Measurements from ENCODE around the gene TMEM209. TPM values are rescaled to one million over a fixed set of nuclear protein-coding genes. Genes with fewer than 3 reads are reported as not detected.

Gene TMEM209
- polyA plus RNA-seq, 2 of the 4 experiments (the other 2 are of a cell fraction): 12.8 to 36.6 TPM

- Histone ChIP-seq H3K4me1 (no peaks in the 10 kb centered on the region), H3K4me3 (no peak overlapping the region), H3K27ac (no peak overlapping the region), H3K4me2 (no peak overlapping the region), H3K9me3 (no peaks in the 10 kb centered on the region)
- WGBS (ENCODE audit: missing lambda C conversion rate): 67% methylated on average over 1 of the region's 1 CpG
- FAIRE-seq (no peak), ATAC-seq (no peak), DNase-seq (ENCODE audit: low read depth in 1 of 2, low spot score in 1 of 2) (no peak)
- CTCF ChIA-PET: interaction anchor here (0.6 to 1.5 kb wide), 3 partner anchors 8 to 255 kb away, joined by 3 to 4 read pairs (median 3); partner anchors contain the start of gene TMEM209
- POLR2A ChIA-PET: interaction anchor here (0.8 kb wide), 1 partner anchor 8 kb away, joined by 3 read pairs; the partner anchor contains the start of gene TMEM209
- TF ChIP-seq FOSB (CRISPR knock-in tag; IDR thresholded peaks at IDR 0.05) (no peak), PBX3 (IDR thresholded peaks at IDR 0.05) (no peak), HOXB13 (CRISPR knock-in tag; IDR thresholded peaks at IDR 0.05; ENCODE audit: low read depth) (no peak), FOXS1 (CRISPR knock-in tag; IDR thresholded peaks at IDR 0.05) (no peak), POLR2AphosphoS2 (conservative IDR thresholded peaks at IDR 0.05; ENCODE audit: low read length) (no peak), EHMT2 (IDR thresholded peaks at IDR 0.05; ENCODE audit: low read depth) (no peak), SREBF2 (IDR thresholded peaks at IDR 0.05) (no peak), TP53 (CRISPR knock-in tag; IDR thresholded peaks at IDR 0.05) (no peak), NFE2L2 (conservative IDR thresholded peaks at IDR 0.05; ENCODE audit: low read length) (no peak), HOXA7 (CRISPR knock-in tag; IDR thresholded peaks at IDR 0.05) (no peak), CHD2 (IDR thresholded peaks at IDR 0.05; ENCODE audit: low read length, partially characterized antibody) (no peak), HMGXB4 (CRISPR knock-in tag; IDR thresholded peaks at IDR 0.05; ENCODE audit: borderline replicate concordance) (no peak), RNF2 (IDR thresholded peaks at IDR 0.05; ENCODE audit: borderline replicate concordance, low read depth) (no peak), EHF (CRISPR knock-in tag; IDR thresholded peaks at IDR 0.05) (no peak), MAX (IDR thresholded peaks at IDR 0.05) (no peak), CBX8 (IDR thresholded peaks at IDR 0.05) (no peak), E2F6 (IDR thresholded peaks at IDR 0.05; ENCODE audit: borderline replicate concordance, low read depth) (no peak), ATOH8 (CRISPR knock-in tag; IDR thresholded peaks at IDR 0.05; ENCODE audit: low read depth) (no peak)
Observed at GRCh38 chr7:130213828-130214227, 8.6 kb upstream of the TMEM209 start.

GRCh38 chr7:130210181-130210935, 5.2 kb upstream of the TMEM209 start:
- Histone ChIP-seq H3K4me2 (0 out of 3 replicates have a peak overlapping the region, but pooled peaks have one; percentile 10), H3K9me3 (no peaks in the 10 kb centered on the region), H3K4me3 (no peak overlapping the region), H3K4me1 (no peaks in the 10 kb centered on the region), H3K27ac (no peak overlapping the region)
- 59% methylated on average over 5 of the region's 5 CpGs for WGBS (ENCODE audit: missing lambda C conversion rate)
- DNase-seq (ENCODE audit: low read depth in 1 of 2, low spot score in 1 of 2) (no peak), ATAC-seq (no peak), FAIRE-seq (no peak)
- ChIA-PET CTCF (interaction anchor here (1.1 to 1.8 kb wide), 3 partner anchors 68 to 97 kb away, joined by 3 to 4 read pairs (median 3); no protein-coding TSS in a partner anchor), POLR2A (no interaction called here)
- TF ChIP-seq CHD2 (IDR thresholded peaks at IDR 0.05; ENCODE audit: low read length, partially characterized antibody) (no peak), HOXA7 (CRISPR knock-in tag; IDR thresholded peaks at IDR 0.05) (no peak), JUNB (IDR thresholded peaks at IDR 0.05) (no peak), RAD21 (conservative IDR thresholded peaks at IDR 0.05 in 1 of 2, IDR thresholded peaks at IDR 0.05 in 1 of 2) (no peak), E2F6 (IDR thresholded peaks at IDR 0.05; ENCODE audit: borderline replicate concordance, low read depth) (no peak), ATOH8 (CRISPR knock-in tag; IDR thresholded peaks at IDR 0.05; ENCODE audit: low read depth) (no peak), BCL3 (IDR thresholded peaks at IDR 0.05) (no peak), TFCP2L1 (CRISPR knock-in tag; IDR thresholded peaks at IDR 0.05) (no peak), BHLHE40 (IDR thresholded peaks at IDR 0.05; ENCODE audit: low read depth, low read length) (no peak), HMGXB4 (CRISPR knock-in tag; IDR thresholded peaks at IDR 0.05; ENCODE audit: borderline replicate concordance) (no peak), RFX5 (IDR thresholded peaks at IDR 0.05) (no peak), TP53 (CRISPR knock-in tag; IDR thresholded peaks at IDR 0.05) (no peak), JUN (IDR thresholded peaks at IDR 0.05) (no peak), POLR2AphosphoS2 (conservative IDR thresholded peaks at IDR 0.05; ENCODE audit: low read length) (no peak), NFE2L2 (conservative IDR thresholded peaks at IDR 0.05; ENCODE audit: low read length) (no peak)

Data from A549 (cell line).